Gastroesophageal sphincter (tissue), 4 donors: Measurements from ENCODE around the gene ANKS1B. TPM values are rescaled to one million over a fixed set of nuclear protein-coding genes. Genes with fewer than 3 reads are reported as not detected.

ENCODE experiments used
- ATAC-seq: fragments of 150-250 bp; one replicate; pipeline ENCODE4 v1.9.1; 2016; ENCODE audit warnings: mild to moderate bottlenecking, moderate library complexity
- H3K27ac ChIP-seq, 4 donors: fragments of 200-600 bp; sonication (generic) in 3 of 4; 1 replicate in 3 of 4; 2 replicates in 1 of 4; pipeline ENCODE4 v1.5.1; 2016 to 2019
- H3K27me3 ChIP-seq: fragments of 200-600 bp; sonication (generic); one replicate; pipeline ENCODE4 v1.5.1; 2019
- H3K36me3 ChIP-seq, 2 donors: fragments of 200-600 bp; sonication (generic); one replicate each; pipeline ENCODE4 v1.5.1; 2019; ENCODE audit warnings: control low read depth in 1 of 2
- H3K4me1 ChIP-seq, 3 donors: fragments of 200-600 bp; sonication (generic); 1 replicate in 2 of 3; 2 replicates in 1 of 3; pipeline ENCODE4 v1.5.1; 2016 to 2019; ENCODE audit warnings: control low read depth in 2 of 3
- H3K4me3 ChIP-seq, 2 donors: fragments of 200-600 bp; sonication (generic); one replicate each; pipeline ENCODE4 v1.5.1; 2019; ENCODE audit warnings: mild to moderate bottlenecking in 1 of 2, moderate library complexity in 1 of 2
- H3K9me3 ChIP-seq, 3 donors: fragments of 200-600 bp; sonication (generic); one replicate each; pipeline ENCODE4 v1.5.1; 2017 to 2019; ENCODE audit warnings: control low read depth in 2 of 3
- EP300 ChIP-seq: sonication (generic); formaldehyde crosslinking; IDR thresholded peaks from one replicate; pipeline ENCODE4 v1.6.1; 2017; ENCODE audit warnings: antibody characterized with exemption, mild to moderate bottlenecking
- POLR2A ChIP-seq, 2 donors: fragments of 450-650 bp; IDR thresholded peaks; one replicate each; pipeline ENCODE4 v1.6.1; 2017; ENCODE audit warnings: antibody characterized with exemption in 2 of 2, mild to moderate bottlenecking in 2 of 2, moderate library complexity in 1 of 2
- POLR2AphosphoS5 ChIP-seq: sonication (generic); formaldehyde crosslinking; IDR thresholded peaks from one replicate; pipeline ENCODE4 v1.6.1; 2017; ENCODE audit warnings: antibody characterized with exemption
- WGBS, 2 donors: methylation state at CpG; one replicate each; pipeline ENCODE4 v1.1.5; 2018; ENCODE audit warnings: low coverage in 1 of 2; 5-methylcytosine and 5-hydroxymethylcytosine counted together
- total RNA-seq, 4 donors: library from RNA; depleted of rRNA; stranded (reverse); fragments of >200 nt; gene quantifications; one replicate each; pipeline ENCODE4 v1.1.0, GENCODE V29; 2016
- TF ChIP-seq, protein P1 (sequence below), 4 experiments: fragments of 200-600 bp in 2 of 4; fragments of 450-650 bp in 2 of 4; sonication (generic) in 1 of 4; IDR thresholded peaks; one replicate each; pipeline ENCODE4 v1.5.1; 2017 to 2019; ENCODE audit warnings: antibody characterized with exemption in 4 of 4, mild to moderate bottlenecking in 2 of 4, moderate library complexity in 2 of 4

The ANKS1B gene
- total RNA-seq, 4 donors from 2014 or later, result 9.9 to 31.1 (median 21.4) TPM

GRCh38 chr12:98772818-98773217 lies 1211.9 kb downstream of the ANKS1B start:
- H3K36me3 ChIP-seq, result peaks cover 0 to 18% of the 10 kb centered on the region in 2 donors
- no peaks in the 10 kb centered on the region for H3K27me3 ChIP-seq
- H3K9me3 ChIP-seq, result no peaks in the 10 kb centered on the region
- 88 to 98% methylated on average over 3 of the region's 3 CpGs for WGBS, 2 donors
- ATAC-seq, result no peak
- H3K4me1 ChIP-seq, result no peaks in the 10 kb centered on the region
- no peak overlapping the region for H3K4me3 ChIP-seq
- no peak overlapping the region for H3K27ac ChIP-seq
- TF ChIP-seq POLR2AphosphoS5 (no peak), POLR2A (IDR thresholded peaks at IDR 0.05) (no peak), EP300 (no peak)
- TF ChIP-seq, protein P1, sequence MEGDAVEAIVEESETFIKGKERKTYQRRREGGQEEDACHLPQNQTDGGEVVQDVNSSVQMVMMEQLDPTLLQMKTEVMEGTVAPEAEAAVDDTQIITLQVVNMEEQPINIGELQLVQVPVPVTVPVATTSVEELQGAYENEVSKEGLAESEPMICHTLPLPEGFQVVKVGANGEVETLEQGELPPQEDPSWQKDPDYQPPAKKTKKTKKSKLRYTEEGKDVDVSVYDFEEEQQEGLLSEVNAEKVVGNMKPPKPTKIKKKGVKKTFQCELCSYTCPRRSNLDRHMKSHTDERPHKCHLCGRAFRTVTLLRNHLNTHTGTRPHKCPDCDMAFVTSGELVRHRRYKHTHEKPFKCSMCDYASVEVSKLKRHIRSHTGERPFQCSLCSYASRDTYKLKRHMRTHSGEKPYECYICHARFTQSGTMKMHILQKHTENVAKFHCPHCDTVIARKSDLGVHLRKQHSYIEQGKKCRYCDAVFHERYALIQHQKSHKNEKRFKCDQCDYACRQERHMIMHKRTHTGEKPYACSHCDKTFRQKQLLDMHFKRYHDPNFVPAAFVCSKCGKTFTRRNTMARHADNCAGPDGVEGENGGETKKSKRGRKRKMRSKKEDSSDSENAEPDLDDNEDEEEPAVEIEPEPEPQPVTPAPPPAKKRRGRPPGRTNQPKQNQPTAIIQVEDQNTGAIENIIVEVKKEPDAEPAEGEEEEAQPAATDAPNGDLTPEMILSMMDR (IDR thresholded peaks at IDR 0.05), result no peak

GRCh38 chr12:98771811-98772752 lies 1212.7 kb downstream of the ANKS1B start:
- WGBS, 2 donors, result 91% methylated on average over 4 to 8 of the region's 8 CpGs
- ATAC-seq, result no peak
- H3K9me3 ChIP-seq, result no peaks in the 10 kb centered on the region
- H3K4me1 ChIP-seq, result no peaks in the 10 kb centered on the region
- no peaks in the 10 kb centered on the region for H3K27me3 ChIP-seq
- H3K36me3 ChIP-seq, result peaks cover 0 to 18% of the 10 kb centered on the region in 2 donors
- TF ChIP-seq POLR2A (IDR thresholded peaks at IDR 0.05) (no peak), EP300 (no peak), POLR2AphosphoS5 (no peak)
- TF ChIP-seq, protein P1 (IDR thresholded peaks at IDR 0.05), result no peak
- H3K27ac ChIP-seq, result no peak overlapping the region
- H3K4me3 ChIP-seq, result no peak overlapping the region

DNA sequence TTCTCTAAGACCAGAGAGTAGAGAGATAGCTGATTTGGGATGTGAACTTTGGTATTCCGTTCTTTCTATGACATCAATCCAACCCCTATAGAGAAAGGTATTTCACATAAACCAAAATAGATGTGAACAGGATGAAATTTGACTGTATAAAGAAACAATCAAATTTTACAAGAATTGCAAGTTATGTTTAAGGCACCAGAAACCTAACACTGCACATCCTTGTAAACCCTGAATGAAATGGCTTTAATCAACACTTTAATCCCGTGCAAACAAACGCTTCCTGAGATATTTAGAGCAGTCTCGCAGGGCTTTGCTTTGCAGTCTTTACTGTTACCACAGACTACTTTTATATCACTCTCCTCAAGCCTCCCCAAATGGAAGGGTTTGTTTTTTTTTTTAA lies 1214.5 kb downstream of the ANKS1B start:
- Histone ChIP-seq H3K27ac (no peak overlapping the region), H3K9me3 (no peaks in the 10 kb centered on the region), H3K27me3 (no peaks in the 10 kb centered on the region), H3K4me1 (no peaks in the 10 kb centered on the region), H3K4me3 (no peak overlapping the region), H3K36me3 (peaks cover 0 to 18% of the 10 kb centered on the region in 2 donors)
- no peak for ATAC-seq
- 87 to 90% methylated on average over 4 of the region's 4 CpGs for WGBS, 2 donors
- no peak for TF ChIP-seq POLR2A (IDR thresholded peaks at IDR 0.05)
- TF ChIP-seq POLR2AphosphoS5, result no peak
- TF ChIP-seq, protein P1 (IDR thresholded peaks at IDR 0.05), result no peak
- no peak for TF ChIP-seq EP300

GRCh38 chr12:98769068-98769467 lies 1215.7 kb downstream of the ANKS1B start:
- no peak for ATAC-seq
- peaks cover 0 to 18% of the 10 kb centered on the region in 2 donors for H3K36me3 ChIP-seq
- H3K9me3 ChIP-seq, result no peaks in the 10 kb centered on the region
- no peak for TF ChIP-seq EP300
- TF ChIP-seq, protein P1 (IDR thresholded peaks at IDR 0.05), result no peak
- no peak for TF ChIP-seq POLR2A (IDR thresholded peaks at IDR 0.05)
- TF ChIP-seq POLR2AphosphoS5, result no peak
- H3K27ac ChIP-seq, result no peak overlapping the region
- no peak overlapping the region for H3K4me3 ChIP-seq
- no peaks in the 10 kb centered on the region for H3K4me1 ChIP-seq
- H3K27me3 ChIP-seq, result no peaks in the 10 kb centered on the region

GRCh38 chr12:98767248-98767647 lies 1217.5 kb downstream of the ANKS1B start:
- Histone ChIP-seq H3K36me3 (peaks cover 0 to 4% of the 10 kb centered on the region in 2 donors), H3K4me3 (no peak overlapping the region), H3K27me3 (no peaks in the 10 kb centered on the region), H3K4me1 (no peaks in the 10 kb centered on the region), H3K9me3 (no peaks in the 10 kb centered on the region), H3K27ac (no peak overlapping the region)
- no peak for TF ChIP-seq POLR2AphosphoS5
- TF ChIP-seq EP300, result no peak
- no peak for TF ChIP-seq POLR2A (IDR thresholded peaks at IDR 0.05)
- TF ChIP-seq, protein P1 (IDR thresholded peaks at IDR 0.05), result no peak
- 73 to 82% methylated on average over 2 to 9 of the region's 9 CpGs for WGBS, 2 donors
- ATAC-seq, result no peak
